GM12874 (cell line): ENCODE data around the gene SIGLEC7.

Experiments used
- TF ChIP-seq, protein P1 (sequence below): IDR thresholded peaks from 2 replicates; pipeline ENCODE4 v1.5.1; 2011; ENCODE audit warnings: low read depth, mild to moderate bottlenecking, control low read depth, low read length, moderate library complexity; ENCODE audit not compliant: insufficient read depth

SIGLEC7 gene

DNA sequence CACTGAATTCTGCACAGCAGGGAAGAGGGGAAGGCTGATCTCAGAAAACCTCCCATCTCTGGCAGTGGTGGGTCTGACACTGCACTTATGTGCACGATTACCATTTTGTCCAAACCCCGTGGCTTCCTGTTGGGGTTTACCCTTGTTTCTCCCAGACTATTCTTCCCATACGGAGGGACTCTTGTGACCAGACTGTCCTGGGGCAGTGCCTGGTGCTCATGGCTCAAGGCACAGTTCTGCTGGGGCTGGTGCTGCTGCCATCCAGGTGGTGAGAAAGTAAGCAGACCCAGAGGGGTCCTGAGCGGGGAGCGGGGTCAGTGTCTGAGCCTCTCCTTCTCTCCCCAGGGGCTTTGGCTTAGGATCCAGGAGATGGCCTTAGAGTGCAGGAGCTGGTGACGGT is 22.5 kb upstream of the SIGLEC7 start:
- TF ChIP-seq, protein P1, sequence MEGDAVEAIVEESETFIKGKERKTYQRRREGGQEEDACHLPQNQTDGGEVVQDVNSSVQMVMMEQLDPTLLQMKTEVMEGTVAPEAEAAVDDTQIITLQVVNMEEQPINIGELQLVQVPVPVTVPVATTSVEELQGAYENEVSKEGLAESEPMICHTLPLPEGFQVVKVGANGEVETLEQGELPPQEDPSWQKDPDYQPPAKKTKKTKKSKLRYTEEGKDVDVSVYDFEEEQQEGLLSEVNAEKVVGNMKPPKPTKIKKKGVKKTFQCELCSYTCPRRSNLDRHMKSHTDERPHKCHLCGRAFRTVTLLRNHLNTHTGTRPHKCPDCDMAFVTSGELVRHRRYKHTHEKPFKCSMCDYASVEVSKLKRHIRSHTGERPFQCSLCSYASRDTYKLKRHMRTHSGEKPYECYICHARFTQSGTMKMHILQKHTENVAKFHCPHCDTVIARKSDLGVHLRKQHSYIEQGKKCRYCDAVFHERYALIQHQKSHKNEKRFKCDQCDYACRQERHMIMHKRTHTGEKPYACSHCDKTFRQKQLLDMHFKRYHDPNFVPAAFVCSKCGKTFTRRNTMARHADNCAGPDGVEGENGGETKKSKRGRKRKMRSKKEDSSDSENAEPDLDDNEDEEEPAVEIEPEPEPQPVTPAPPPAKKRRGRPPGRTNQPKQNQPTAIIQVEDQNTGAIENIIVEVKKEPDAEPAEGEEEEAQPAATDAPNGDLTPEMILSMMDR, result no peak

DNA sequence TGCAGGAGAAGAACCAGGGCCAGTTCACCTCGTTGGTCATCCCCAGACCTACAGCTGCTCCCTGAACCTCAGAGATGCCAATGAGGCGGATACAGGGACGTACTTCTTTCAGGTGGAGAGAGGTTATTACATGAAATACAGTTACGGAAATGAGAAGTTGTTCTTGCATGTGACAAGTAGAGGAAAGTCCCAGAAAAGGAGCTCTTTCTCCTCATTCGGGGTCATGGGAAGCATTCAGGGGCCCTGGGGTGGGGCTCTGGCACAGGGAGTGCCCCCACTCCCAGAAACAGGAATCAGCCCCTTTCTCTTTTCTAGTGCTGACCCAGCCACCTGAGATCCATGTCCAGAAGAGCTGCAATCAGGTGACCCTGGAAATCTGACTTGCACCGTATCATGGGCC is 21.9 kb upstream of the SIGLEC7 start:
- TF ChIP-seq, protein P1, result no peak

DNA sequence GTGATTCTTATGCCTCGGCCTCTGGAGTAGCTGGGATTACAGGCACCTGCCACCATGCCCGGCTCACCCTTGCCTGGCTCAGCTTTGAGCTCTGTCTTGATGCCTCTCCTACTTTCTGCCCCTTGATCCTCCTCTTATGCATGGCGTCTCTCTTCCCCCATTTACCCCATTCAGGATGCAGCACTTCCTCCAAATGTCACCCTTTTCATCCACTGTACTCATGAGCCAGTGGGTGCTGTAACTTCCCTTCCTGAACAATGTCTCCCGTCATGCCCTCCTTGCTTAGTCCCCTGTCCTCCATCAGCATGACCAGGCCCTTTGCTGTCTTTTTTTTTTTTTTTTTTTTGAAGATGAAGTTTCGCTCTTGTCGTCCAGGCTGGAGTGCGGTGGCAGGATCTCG is 20.8 kb upstream of the SIGLEC7 start:
- TF ChIP-seq, protein P1, result no peak

DNA sequence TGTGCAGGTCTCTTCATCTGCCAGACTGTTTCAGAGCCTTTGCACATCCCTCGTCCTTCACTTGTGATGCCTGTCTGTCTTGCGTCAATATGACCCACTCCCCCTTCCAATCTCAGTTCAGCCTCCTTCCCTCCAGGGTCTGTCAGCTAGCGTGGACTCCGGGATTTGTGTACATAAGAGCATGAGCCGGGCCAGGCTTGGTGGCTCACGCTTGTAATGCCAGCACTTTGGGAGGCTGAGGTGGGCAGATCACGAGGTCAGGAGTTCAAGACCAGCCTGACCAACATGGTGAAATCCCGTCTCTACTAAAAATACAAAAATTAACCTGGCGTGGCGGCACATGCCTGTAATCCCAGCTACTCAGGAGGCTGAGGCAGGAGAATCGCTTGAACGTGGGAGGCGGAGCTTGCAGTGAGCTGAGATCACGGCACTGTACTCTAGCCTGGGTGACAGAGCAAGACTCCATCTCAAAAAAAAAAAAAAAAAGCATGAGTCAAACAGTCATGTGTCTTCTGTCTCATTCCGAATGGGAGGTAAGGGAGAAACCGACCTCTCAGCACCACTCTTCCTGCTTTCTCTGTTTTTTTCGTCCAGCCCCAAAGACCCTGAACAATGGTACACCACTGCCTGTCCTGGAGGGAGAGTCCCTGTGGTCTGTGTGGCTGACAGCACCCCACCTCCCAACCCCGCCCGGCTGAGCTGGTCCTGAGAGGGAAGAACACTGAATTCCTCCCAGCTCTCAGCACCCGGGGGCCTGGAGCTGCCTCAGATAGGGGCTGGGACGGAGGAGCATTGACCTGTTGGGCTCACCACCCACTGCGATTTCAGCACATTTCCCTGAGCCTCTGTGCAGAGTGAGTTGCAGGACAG is 19.8 kb upstream of the SIGLEC7 start:
- TF ChIP-seq, protein P1, result no peak

DNA sequence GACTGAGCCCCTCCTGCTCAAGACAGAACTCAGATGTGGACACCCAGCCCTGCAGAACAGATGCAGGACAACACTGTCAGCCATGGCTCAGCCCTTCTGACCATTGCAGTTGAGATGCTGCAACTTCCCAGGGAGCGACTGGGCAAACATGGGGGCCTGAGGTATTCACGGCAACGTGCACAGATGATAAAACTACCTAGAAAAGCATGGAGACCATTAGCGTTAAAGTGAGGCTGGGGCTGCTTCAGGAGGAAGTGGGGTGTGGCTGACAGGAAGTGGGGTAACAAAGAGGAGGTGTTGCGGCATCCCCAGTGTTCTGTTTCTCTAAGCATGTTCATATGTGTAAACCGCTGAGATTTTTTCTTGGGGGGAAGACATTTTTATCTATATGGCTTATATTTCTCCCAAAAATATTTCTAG is 18.7 kb upstream of the SIGLEC7 start:
- TF ChIP-seq, protein P1, result no peak

DNA sequence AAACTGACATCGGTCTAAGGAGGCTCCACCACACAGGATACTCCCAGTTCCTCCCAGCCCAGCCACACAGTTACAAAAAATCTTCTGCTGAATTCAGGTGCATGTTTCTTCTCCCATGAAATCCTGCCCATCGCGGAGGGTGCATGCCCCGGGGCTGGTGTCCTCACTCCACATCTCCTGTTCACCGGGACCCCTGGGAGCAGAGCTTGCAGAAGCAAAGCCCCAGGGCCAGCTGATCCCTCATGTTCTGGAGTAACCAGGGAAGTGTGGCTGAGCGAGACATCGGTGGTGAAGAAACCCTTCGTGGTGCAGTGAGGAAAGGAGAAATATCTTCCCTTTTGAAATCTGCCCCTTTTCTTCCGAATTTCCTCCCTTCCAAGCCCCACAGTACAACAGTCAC is 18.3 kb upstream of the SIGLEC7 start:
- TF ChIP-seq, protein P1, result no peak

DNA sequence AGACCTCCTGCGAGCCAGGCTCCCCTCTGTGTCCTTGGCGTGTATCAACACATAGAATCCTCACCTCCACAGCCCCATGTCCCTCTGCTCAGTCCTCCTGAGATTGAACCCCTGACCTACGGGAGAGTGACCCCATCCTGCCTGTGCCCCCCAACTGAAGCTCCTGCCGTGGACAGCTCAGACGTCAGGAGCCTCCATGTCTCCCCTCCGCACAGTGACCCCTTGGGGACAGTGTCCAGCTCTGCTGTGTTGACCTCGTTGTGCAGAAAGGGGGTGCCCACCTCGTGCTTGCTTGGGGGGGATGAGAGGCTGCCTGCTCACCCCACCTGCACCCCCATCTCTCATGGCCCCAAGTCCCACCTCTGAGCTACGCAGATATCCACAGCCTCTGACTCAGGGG is 17.9 kb upstream of the SIGLEC7 start:
- TF ChIP-seq, protein P1, result no peak
